H1 (cell line): ENCODE measurements around the gene TMEM131L. TPM values are rescaled to one million over a fixed set of nuclear protein-coding genes. Genes with fewer than 3 reads are reported as not detected.

Experiments
- CTCF ChIA-PET: fragments of 300-600 bp; sonication (Branson Sonifier 250); formaldehyde crosslinking; loops from one replicate; lab custom pipeline; 2021; ENCODE audit not compliant: partially characterized antibody; lab: Charles Lee
- POLR2A ChIA-PET: fragments of 300-600 bp; sonication (Branson Sonifier 250); formaldehyde crosslinking; loops from one replicate; lab custom pipeline; 2021; ENCODE audit warnings: inconsistent platforms; ENCODE audit not compliant: partially characterized antibody; lab: Charles Lee
- DNase-seq, 2 experiments: peaks; one replicate each; pipeline versions ENCODE4 v3.0.0 to v3.0.0-alpha.2; 2010 to 2022; ENCODE audit warnings: low spot score in 2 of 2, low read depth in 1 of 2, mixed read lengths in 1 of 2
- FAIRE-seq: peaks from 2 replicates; lab custom pipeline; 2011; peaks lifted over from hg19 to GRCh38; lab: Jason Lieb, UNC
- H2AFZ ChIP-seq: 2 replicates; pipeline ENCODE4 v1.8.1; 2012; ENCODE audit warnings: low read length, inconsistent platforms
- H2AK5ac ChIP-seq: 2 replicates; pipeline ENCODE4 v1.6.1; 2013; ENCODE audit warnings: low read depth, low read length
- H2BK120ac ChIP-seq: replicated peaks from 2 replicates; pipeline ENCODE3; 2013; ENCODE audit warnings: low read depth, low read length, inconsistent platforms
- H2BK12ac ChIP-seq: 2 replicates; pipeline ENCODE4 v1.6.1; 2013; ENCODE audit warnings: low read depth, low read length
- H2BK15ac ChIP-seq: 2 replicates; pipeline ENCODE4 v1.6.1; 2013; ENCODE audit warnings: low read length
- H2BK20ac ChIP-seq: 2 replicates; pipeline ENCODE4 v1.6.1; 2013; ENCODE audit warnings: low read length
- H2BK5ac ChIP-seq: 2 replicates; pipeline ENCODE4 v1.6.1; 2013; ENCODE audit warnings: low read depth, low read length
- H3K14ac ChIP-seq: 2 replicates; pipeline ENCODE4 v1.6.1; 2013; ENCODE audit warnings: inconsistent platforms; ENCODE audit not compliant: insufficient read length
- H3K18ac ChIP-seq: 2 replicates; pipeline ENCODE4 v1.6.1; 2013; ENCODE audit warnings: low read length; ENCODE audit errors: extremely low read depth
- H3K23ac ChIP-seq: 2 replicates; pipeline ENCODE4 v1.6.1; 2013; ENCODE audit warnings: inconsistent platforms; ENCODE audit not compliant: insufficient read length
- H3K23me2 ChIP-seq: 2 replicates; pipeline ENCODE4 v1.6.1; 2013; ENCODE audit warnings: low read depth, low read length
- H3K27ac ChIP-seq: 2 replicates; pipeline ENCODE4 v1.6.1; 2011; ENCODE audit warnings: low read depth, low read length, inconsistent platforms
- H3K27me3 ChIP-seq, 4 experiments: replicated peaks in 1 of 4; 1 replicate in 1 of 4; 2 replicates in 3 of 4; pipeline versions ENCODE4 v1.6.1 to v1.8.1; 2011 to 2013; ENCODE audit warnings: low read length in 3 of 4, mild to moderate bottlenecking in 3 of 4, inconsistent platforms in 2 of 4, mixed read lengths in 2 of 4, moderate library complexity in 1 of 4; ENCODE audit not compliant: control insufficient read depth in 3 of 4, insufficient read depth in 3 of 4; ENCODE audit errors: extremely low read depth in 1 of 4
- H3K36me3 ChIP-seq, 4 experiments: 2 replicates each; pipeline versions ENCODE4 v1.6.1 to v1.8.1; 2011 to 2013; ENCODE audit warnings: mild to moderate bottlenecking in 4 of 4, low read length in 3 of 4, moderate library complexity in 2 of 4, control low read depth in 1 of 4, inconsistent platforms in 1 of 4; ENCODE audit not compliant: insufficient read depth in 4 of 4, control insufficient read depth in 2 of 4
- H3K4ac ChIP-seq: replicated peaks from 2 replicates; pipeline ENCODE3; 2013; ENCODE audit warnings: low read length, low read depth, mixed read lengths, inconsistent platforms; ENCODE audit not compliant: insufficient read length
- H3K4me1 ChIP-seq, 4 experiments: replicated peaks in 1 of 4; 1 replicate in 1 of 4; 2 replicates in 3 of 4; pipeline versions ENCODE4 v1.6.1 to v1.8.1; 2011 to 2013; ENCODE audit warnings: low read length in 3 of 4, inconsistent platforms in 2 of 4, mixed read lengths in 1 of 4; ENCODE audit not compliant: insufficient read depth in 4 of 4, control insufficient read depth in 3 of 4
- H3K4me2 ChIP-seq, 2 experiments: 2 replicates each; pipeline versions ENCODE4 v1.6.1 to v1.8.1; 2011 to 2013; ENCODE audit warnings: low read depth in 2 of 2, low read length in 2 of 2, control low read depth in 1 of 2, inconsistent platforms in 1 of 2, mild to moderate bottlenecking in 1 of 2; ENCODE audit not compliant: insufficient read depth in 1 of 2
- H3K4me3 ChIP-seq, 4 experiments: fragments of 200-600, 300-600 bp in 1 of 4; sonication (generic), shearing (Covaris generic), sonication (Bioruptor Twin) in 1 of 4; 2 replicates each; pipeline versions ENCODE4 v1.5.1 to v1.8.1; 2011 to 2016; ENCODE audit warnings: low read length in 4 of 4, low read depth in 3 of 4, control low read depth in 2 of 4, inconsistent platforms in 2 of 4, mild to moderate bottlenecking in 2 of 4, mixed read lengths in 1 of 4, moderate library complexity in 1 of 4; ENCODE audit not compliant: insufficient read depth in 2 of 4; ENCODE audit errors: extremely low read depth in 1 of 4
- H3K56ac ChIP-seq: replicated peaks from 2 replicates; pipeline ENCODE3; 2013; ENCODE audit warnings: low read depth, mild to moderate bottlenecking, mixed read lengths, low read length, inconsistent platforms; ENCODE audit not compliant: insufficient read length
- H3K79me1 ChIP-seq: 2 replicates; pipeline ENCODE4 v1.6.1; 2013; ENCODE audit warnings: low read depth, low read length, control low read depth
- H3K79me2 ChIP-seq, 2 experiments: 2 replicates each; pipeline versions ENCODE4 v1.6.1 to v1.8.1; 2012 to 2013; ENCODE audit warnings: low read length in 2 of 2, mild to moderate bottlenecking in 2 of 2, inconsistent platforms in 1 of 2; ENCODE audit not compliant: insufficient read depth in 2 of 2, control insufficient read depth in 1 of 2
- H3K9ac ChIP-seq, 4 experiments: replicated peaks in 1 of 4; 1 replicate in 1 of 4; 2 replicates in 3 of 4; pipeline versions ENCODE4 v1.6.1 to v1.8.1; 2011 to 2013; ENCODE audit warnings: low read depth in 3 of 4, low read length in 3 of 4, control low read depth in 2 of 4, mild to moderate bottlenecking in 2 of 4, moderate library complexity in 2 of 4, inconsistent platforms in 1 of 4; ENCODE audit errors: extremely low read depth in 1 of 4
- H3K9me3 ChIP-seq, 2 experiments: 2 replicates each; pipeline versions ENCODE4 v1.6.1 to v1.8.1; 2012 to 2013; ENCODE audit warnings: mild to moderate bottlenecking in 2 of 2, moderate library complexity in 2 of 2, control low read depth in 1 of 2, inconsistent platforms in 1 of 2, low read depth in 1 of 2, low read length in 1 of 2, mixed read lengths in 1 of 2; ENCODE audit not compliant: insufficient read depth in 2 of 2
- H4K20me1 ChIP-seq, 2 experiments: replicated peaks in 1 of 2; 2 replicates each; pipeline versions ENCODE3 to v1.8.1; 2011 to 2013; ENCODE audit warnings: inconsistent platforms in 2 of 2, low read length in 2 of 2, mild to moderate bottlenecking in 1 of 2; ENCODE audit not compliant: insufficient read depth in 2 of 2, control insufficient read depth in 1 of 2
- H4K5ac ChIP-seq: 2 replicates; pipeline ENCODE4 v1.6.1; 2013; ENCODE audit warnings: low read length, low read depth, mixed read lengths, inconsistent platforms; ENCODE audit not compliant: insufficient read length
- H4K8ac ChIP-seq: 2 replicates; pipeline ENCODE4 v1.8.0; 2013; ENCODE audit warnings: mild to moderate bottlenecking, moderate library complexity, low read length, inconsistent platforms; ENCODE audit not compliant: insufficient read depth; ENCODE audit errors: extremely low read depth
- H4K91ac ChIP-seq: replicated peaks from 2 replicates; pipeline ENCODE3; 2013; ENCODE audit warnings: low read length, mixed read lengths, inconsistent platforms; ENCODE audit not compliant: insufficient read length
- BRCA1 ChIP-seq: IDR thresholded peaks from 2 replicates; pipeline ENCODE4 v1.6.1; 2012; ENCODE audit warnings: low read depth, low read length, improper control_type of control experiment
- CBX8 ChIP-seq: fragments of 300-800, 300-1000 bp; sonication (generic); IDR thresholded peaks from 2 replicates; pipeline ENCODE4 v1.7.1; 2016; ENCODE audit warnings: low read depth, low read length, borderline replicate concordance
- CREB1 ChIP-seq: IDR thresholded peaks from 2 replicates; pipeline ENCODE4 v1.6.1; 2012; ENCODE audit warnings: inconsistent platforms
- EGR1 ChIP-seq: IDR thresholded peaks from 2 replicates; pipeline ENCODE4 v1.6.1; 2011; ENCODE audit warnings: low read depth, low read length, borderline replicate concordance
- FOSL1 ChIP-seq: IDR thresholded peaks from 2 replicates; pipeline ENCODE4 v1.6.1; 2011; ENCODE audit warnings: mild to moderate bottlenecking, low read depth, low read length, moderate library complexity; ENCODE audit not compliant: insufficient read depth
- MAX ChIP-seq: IDR thresholded peaks from 2 replicates; pipeline ENCODE4 v1.6.1; 2012; ENCODE audit warnings: inconsistent platforms
- RFX5 ChIP-seq: IDR thresholded peaks from 2 replicates; pipeline ENCODE4 v1.6.1; 2011; ENCODE audit warnings: low read depth, low read length, improper control_type of control experiment, borderline replicate concordance
- RNF2 ChIP-seq: fragments of 200-900, 300-1000 bp; sonication (generic); IDR thresholded peaks from 2 replicates; pipeline ENCODE4 v1.7.1; 2016; ENCODE audit warnings: borderline replicate concordance, low read depth, mild to moderate bottlenecking, antibody characterized with exemption, low read length; ENCODE audit not compliant: poor library complexity, severe bottlenecking; ENCODE audit errors: missing control alignments
- SRF ChIP-seq: IDR thresholded peaks from 2 replicates; pipeline ENCODE4 v1.6.1; 2011; ENCODE audit warnings: mild to moderate bottlenecking, low read depth, low read length, moderate library complexity
- WGBS, 2 experiments: shearing (Covaris generic) in 1 of 2; methylation state at CpG; one replicate each; pipeline versions ENCODE4 v1.1.6 to v1.1.7; 2013 to 2015; ENCODE audit warnings: low lambda C conversion rate in 2 of 2, mixed read lengths in 2 of 2, inconsistent platforms in 1 of 2, low coverage in 1 of 2, missing lambda C conversion rate in 1 of 2; ENCODE audit not compliant: insufficient replicate concordance in 2 of 2, insufficient coverage in 1 of 2, insufficient read length in 1 of 2; ENCODE audit errors: extremely low coverage in 1 of 2, missing lambda C conversion rate in 1 of 2; 5-methylcytosine and 5-hydroxymethylcytosine counted together
- polyA plus RNA-seq, 7 experiments: library from polyadenylated mRNA; depleted of rRNA in 3 of 7; stranded (reverse) in 5 of 7; unstranded in 2 of 7; fragments of >200 nt in 5 of 7; fragments of 200-250 nt in 2 of 7; gene quantifications; 1 replicate in 5 of 7; 2 replicates in 1 of 7; 4 replicates in 1 of 7; pipeline versions ENCODE4 v1.2.1 to v1.2.3, GENCODE V29; 2011 to 2013; ENCODE audit warnings: missing spikeins in 2 of 7, mixed read lengths in 2 of 7
- total RNA-seq: library from RNA; stranded (reverse); fragmentation: NEBNext Ultra II Directional; extraction: Animal tissue kit (Norgen Biotek cat#: 25700); gene quantifications from 2 replicates; pipeline ENCODE4 v1.2.1, GENCODE V29; 2021

TMEM131L gene
- total and polyA plus RNA-seq, 2 of the 8 experiments (the other 6 are each of a cell fraction or from before 2014, with no cell fraction given), result 14.3 to 26.1 TPM

DNA sequence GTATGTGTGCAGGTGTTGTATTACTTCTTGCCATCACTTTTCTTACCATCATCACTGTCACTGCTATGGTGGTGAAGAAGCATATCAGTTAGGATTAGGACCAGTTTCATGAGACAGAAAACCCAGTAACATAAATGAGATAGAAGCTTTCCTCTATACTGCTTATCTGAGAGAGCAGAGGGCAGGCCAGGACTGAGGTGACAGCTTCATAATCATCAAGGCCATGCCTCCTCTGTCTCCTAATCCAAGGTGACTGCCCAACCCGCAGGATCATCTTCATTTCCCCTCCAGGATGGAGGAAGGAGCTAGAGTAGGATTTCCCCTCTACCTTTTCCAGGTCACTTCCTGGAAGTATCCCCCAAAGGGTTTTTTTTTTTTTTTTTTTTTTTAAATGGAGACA is 35.4 kb downstream of the TMEM131L start:
- Histone ChIP-seq H3K79me2 (peaks cover 0 to 13% of the 10 kb centered on the region in 2 experiments; a peak in 2 of 4 replicates), H2BK5ac (no peak overlapping the region), H3K36me3 (no peaks in the 10 kb centered on the region), H3K27me3 (no peaks in the 10 kb centered on the region), H3K4me2 (no peak overlapping the region), H2BK15ac (no peak overlapping the region), H3K4me3 (no peak overlapping the region), H2AFZ (no peak overlapping the region), H2BK20ac (no peak overlapping the region), H4K8ac (no peak overlapping the region), H2AK5ac (no peak overlapping the region), H3K9ac (no peak overlapping the region), H3K18ac (no peak overlapping the region), H4K91ac (no peak overlapping the region), H4K5ac (no peak overlapping the region), H3K4me1 (peaks cover 0 to 10% (median 3%) of the 10 kb centered on the region in 4 experiments; a peak in 4 of 7 replicates), H4K20me1 (peaks cover 0 to 2% of the 10 kb centered on the region in 2 experiments), H3K27ac (no peak overlapping the region), H2BK12ac (no peak overlapping the region), H3K56ac (no peak overlapping the region), H3K23me2 (no peaks in the 10 kb centered on the region), H3K23ac (no peak overlapping the region), H3K9me3 (no peaks in the 10 kb centered on the region), H3K79me1 (peaks cover 7% of the 10 kb centered on the region), H3K14ac (no peak overlapping the region), H2BK120ac (no peak overlapping the region), H3K4ac (no peak overlapping the region)
- POLR2A ChIA-PET, result no interaction called here
- 100% methylated on average over 1 of the region's 1 CpG; no CpG with 5 or more reads in 1 of the 2 experiments for WGBS, 2 experiments
- DNase-seq, result no peak
- CTCF ChIA-PET, result interaction anchor here (0.9 to 1.0 kb wide), 2 partner anchors 21 to 36 kb away, joined by 3 read pairs; no protein-coding TSS in a partner anchor
- no peak for FAIRE-seq
- TF ChIP-seq SRF, result no peak
- TF ChIP-seq EGR1, result no peak
- no peak for TF ChIP-seq FOSL1
- no peak for TF ChIP-seq MAX
- TF ChIP-seq CBX8, result no peak
- no peak for TF ChIP-seq RFX5
- no peak for TF ChIP-seq CREB1
- no peak for TF ChIP-seq BRCA1
- no peak for TF ChIP-seq RNF2
